Measurements from ENCODE around the gene RASGRP4. TPM values are rescaled to one million over a fixed set of nuclear protein-coding genes. Genes with fewer than 3 reads are reported as not detected.

The RASGRP4 gene
- total and polyA plus RNA-seq, 4 donors, result 3.5 to 39.0 (median 8.7) TPM

- no peak overlapping the region for H3K4me3 ChIP-seq
- H3K9me3 ChIP-seq (ENCODE audit: control insufficient read depth in 4 of 4, insufficient read depth in 3 of 4, low read length in 3 of 4), result peaks cover 0 to 18% (median 0%) of the 10 kb centered on the region in 4 donors
- H3K36me3 ChIP-seq (ENCODE audit: control insufficient read depth in 4 of 4, insufficient read depth in 4 of 4, low read length in 4 of 4), result peaks cover 31 to 60% (median 34%) of the 10 kb centered on the region in 4 donors
- ATAC-seq (ENCODE audit: insufficient read depth, low FRiP score) (no peak), DNase-seq (no peak)
- no peak overlapping the region for H3K27ac ChIP-seq (ENCODE audit: low read depth in 1 of 2, low read length in 1 of 2)
- 94 to 95% methylated on average over 9 of the region's 9 CpGs for WGBS, 2 donors
- TF ChIP-seq, protein P1, sequence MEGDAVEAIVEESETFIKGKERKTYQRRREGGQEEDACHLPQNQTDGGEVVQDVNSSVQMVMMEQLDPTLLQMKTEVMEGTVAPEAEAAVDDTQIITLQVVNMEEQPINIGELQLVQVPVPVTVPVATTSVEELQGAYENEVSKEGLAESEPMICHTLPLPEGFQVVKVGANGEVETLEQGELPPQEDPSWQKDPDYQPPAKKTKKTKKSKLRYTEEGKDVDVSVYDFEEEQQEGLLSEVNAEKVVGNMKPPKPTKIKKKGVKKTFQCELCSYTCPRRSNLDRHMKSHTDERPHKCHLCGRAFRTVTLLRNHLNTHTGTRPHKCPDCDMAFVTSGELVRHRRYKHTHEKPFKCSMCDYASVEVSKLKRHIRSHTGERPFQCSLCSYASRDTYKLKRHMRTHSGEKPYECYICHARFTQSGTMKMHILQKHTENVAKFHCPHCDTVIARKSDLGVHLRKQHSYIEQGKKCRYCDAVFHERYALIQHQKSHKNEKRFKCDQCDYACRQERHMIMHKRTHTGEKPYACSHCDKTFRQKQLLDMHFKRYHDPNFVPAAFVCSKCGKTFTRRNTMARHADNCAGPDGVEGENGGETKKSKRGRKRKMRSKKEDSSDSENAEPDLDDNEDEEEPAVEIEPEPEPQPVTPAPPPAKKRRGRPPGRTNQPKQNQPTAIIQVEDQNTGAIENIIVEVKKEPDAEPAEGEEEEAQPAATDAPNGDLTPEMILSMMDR (IDR thresholded peaks at IDR 0.05; ENCODE audit: control extremely low read depth, extremely low read depth), result no peak
- peaks cover 0 to 21% (median 11%) of the 10 kb centered on the region in 3 donors for H3K27me3 ChIP-seq (ENCODE audit: control insufficient read depth in 3 of 3, insufficient read depth in 3 of 3, low read length in 2 of 3)
- no peak overlapping the region for H3K9ac ChIP-seq (ENCODE audit: insufficient read depth in 1 of 2, low read length in 2 of 2)
- H3K4me1 ChIP-seq (ENCODE audit: control insufficient read depth in 5 of 5, insufficient read depth in 5 of 5, low read length in 5 of 5), result peaks cover 0 to 10% (median 5%) of the 10 kb centered on the region in 5 donors
These were observed 44.9 kb downstream of the RASGRP4 start for GRCh38 chr19:38381138-38381537.

DNA sequence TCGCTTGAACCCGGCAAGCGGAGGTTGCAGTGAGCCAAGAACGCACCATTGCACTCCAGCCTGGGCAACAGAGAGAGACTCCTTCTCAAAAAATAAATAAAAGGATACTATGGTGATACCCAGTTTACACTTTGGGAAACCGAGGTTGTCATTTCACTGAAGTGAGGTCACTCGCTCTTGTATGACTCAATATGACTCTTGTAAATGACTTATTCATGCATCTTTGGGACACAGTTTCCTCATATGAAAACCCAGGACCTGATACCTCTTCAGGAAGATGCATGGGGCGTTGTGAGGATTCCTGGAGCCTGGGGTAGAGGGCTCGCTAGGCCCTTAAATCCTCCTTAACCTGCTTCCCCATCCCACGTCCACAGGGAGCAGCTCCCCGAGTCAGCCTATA lies 47.2 kb downstream of the RASGRP4 start:
- Histone ChIP-seq H3K4me1 (ENCODE audit: control insufficient read depth in 5 of 5, insufficient read depth in 5 of 5, low read length in 5 of 5) (peaks cover 5 to 14% (median 7%) of the 10 kb centered on the region in 5 donors), H3K9me3 (ENCODE audit: control insufficient read depth in 4 of 4, insufficient read depth in 3 of 4, low read length in 3 of 4) (peaks cover 0 to 13% (median 0%) of the 10 kb centered on the region in 4 donors), H3K36me3 (ENCODE audit: control insufficient read depth in 4 of 4, insufficient read depth in 4 of 4, low read length in 4 of 4) (peaks cover 31 to 53% (median 32%) of the 10 kb centered on the region in 4 donors), H3K9ac (ENCODE audit: insufficient read depth in 1 of 2, low read length in 2 of 2) (no peak overlapping the region), H3K4me3 (no peak overlapping the region), H3K27ac (ENCODE audit: low read depth in 1 of 2, low read length in 1 of 2) (no peak overlapping the region), H3K27me3 (ENCODE audit: control insufficient read depth in 3 of 3, insufficient read depth in 3 of 3, low read length in 2 of 3) (peaks cover 0 to 2% (median under 1%) of the 10 kb centered on the region in 3 donors)
- TF ChIP-seq, protein P1 (IDR thresholded peaks at IDR 0.05; ENCODE audit: control extremely low read depth, extremely low read depth), result no peak
- no peak for DNase-seq
- WGBS, 2 donors, result 97 to 98% methylated on average over 10 of the region's 10 CpGs
- no peak for ATAC-seq (ENCODE audit: insufficient read depth, low FRiP score)

GRCh38 chr19:38377052-38377451 lies 49.0 kb downstream of the RASGRP4 start:
- ATAC-seq (ENCODE audit: insufficient read depth, low FRiP score), result no peak

More at GRCh38 chr19:38377052-38377451, 49.0 kb downstream of the RASGRP4 start:
- TF ChIP-seq, protein P1 (IDR thresholded peaks at IDR 0.05; ENCODE audit: control extremely low read depth, extremely low read depth), result no peak
- H3K4me3 ChIP-seq, result no peak overlapping the region
- H3K27ac ChIP-seq (ENCODE audit: low read depth in 1 of 2, low read length in 1 of 2), result no peak overlapping the region
- H3K4me1 ChIP-seq (ENCODE audit: control insufficient read depth in 5 of 5, insufficient read depth in 5 of 5, low read length in 5 of 5), result peaks cover 5 to 14% (median 9%) of the 10 kb centered on the region in 5 donors
- no peaks in the 10 kb centered on the region for H3K27me3 ChIP-seq (ENCODE audit: control insufficient read depth in 3 of 3, insufficient read depth in 3 of 3, low read length in 2 of 3)
- H3K9ac ChIP-seq (ENCODE audit: insufficient read depth in 1 of 2, low read length in 2 of 2), result no peak overlapping the region
- WGBS, 2 donors, result 97 to 99% methylated on average over 4 of the region's 4 CpGs
- peaks cover 18 to 36% (median 23%) of the 10 kb centered on the region in 4 donors for H3K36me3 ChIP-seq (ENCODE audit: control insufficient read depth in 4 of 4, insufficient read depth in 4 of 4, low read length in 4 of 4)
- peaks cover 0 to 5% (median 0%) of the 10 kb centered on the region in 4 donors for H3K9me3 ChIP-seq (ENCODE audit: control insufficient read depth in 4 of 4, insufficient read depth in 3 of 4, low read length in 3 of 4)
- DNase-seq, result no peak

All from lung (tissue), 12 donors.